Motor neuron (in vitro differentiated cells): ENCODE measurements around the gene IL15. TPM values are rescaled to one million over a fixed set of nuclear protein-coding genes. Genes with fewer than 3 reads are reported as not detected.
A peak's percentile ranks its signal among the peaks of the same experiment; 100 is the strongest.

Experiments
- ATAC-seq, 8 experiments: fragments of 200-7000 bp; cut with Tn5 transposase; replicated peaks in 6 of 8; 2 replicates each; pipeline ENCODE4 v1.8.0; 2021; ENCODE audit warnings: mild to moderate bottlenecking in 8 of 8, moderate library complexity in 8 of 8
- H3K27ac ChIP-seq, 2 donors: fragments of 250-450 bp; sonication (Bioruptor Pico); 2 replicates each; pipeline ENCODE4 v1.9.0; 2021; ENCODE audit warnings: antibody characterized with exemption in 2 of 2, mild to moderate bottlenecking in 2 of 2, moderate library complexity in 1 of 2
- H3K4me1 ChIP-seq, 2 donors: fragments of 250-450 bp; sonication (Bioruptor Pico); replicated peaks in 1 of 2; 2 replicates each; pipeline ENCODE4 v1.6.1; 2021; ENCODE audit warnings: antibody characterized with exemption in 2 of 2, mild to moderate bottlenecking in 2 of 2, moderate library complexity in 1 of 2
- H3K4me3 ChIP-seq, 5 donors: fragments of 250-450 bp; sonication (Bioruptor Pico); 2 replicates each; pipeline ENCODE4 v1.9.0; 2021; ENCODE audit warnings: antibody characterized with exemption in 5 of 5, mild to moderate bottlenecking in 5 of 5, moderate library complexity in 4 of 5
- WGBS, 10 experiments: fragments of 450-650 bp; shearing (Covaris generic); methylation state at CpG; one replicate each; pipeline ENCODE4 v1.0.0; 2022; 5-methylcytosine and 5-hydroxymethylcytosine counted together
- in situ Hi-C, 9 experiments: fragments of 400-800 bp; cut with MboI; loops; one replicate each; pipeline ENCODE4 v1.15.0; 2021; ENCODE audit warnings: low sequenced_read_pairs in 9 of 9, low pct_unique_long_range_greater_than_20kb in 2 of 9; ENCODE audit not compliant: unreplicated experiment in 9 of 9
- total RNA-seq, 8 experiments: library from RNA; unstranded; fragments of 300-600 nt; gene quantifications; 2 replicates each; pipeline versions ENCODE4 v1.2.3 to v1.2.4, GENCODE V29; 2022

The IL15 gene
- total RNA-seq, 8 experiments from 2014 or later = 0.16 to 3.3 (median 0.43) TPM

DNA sequence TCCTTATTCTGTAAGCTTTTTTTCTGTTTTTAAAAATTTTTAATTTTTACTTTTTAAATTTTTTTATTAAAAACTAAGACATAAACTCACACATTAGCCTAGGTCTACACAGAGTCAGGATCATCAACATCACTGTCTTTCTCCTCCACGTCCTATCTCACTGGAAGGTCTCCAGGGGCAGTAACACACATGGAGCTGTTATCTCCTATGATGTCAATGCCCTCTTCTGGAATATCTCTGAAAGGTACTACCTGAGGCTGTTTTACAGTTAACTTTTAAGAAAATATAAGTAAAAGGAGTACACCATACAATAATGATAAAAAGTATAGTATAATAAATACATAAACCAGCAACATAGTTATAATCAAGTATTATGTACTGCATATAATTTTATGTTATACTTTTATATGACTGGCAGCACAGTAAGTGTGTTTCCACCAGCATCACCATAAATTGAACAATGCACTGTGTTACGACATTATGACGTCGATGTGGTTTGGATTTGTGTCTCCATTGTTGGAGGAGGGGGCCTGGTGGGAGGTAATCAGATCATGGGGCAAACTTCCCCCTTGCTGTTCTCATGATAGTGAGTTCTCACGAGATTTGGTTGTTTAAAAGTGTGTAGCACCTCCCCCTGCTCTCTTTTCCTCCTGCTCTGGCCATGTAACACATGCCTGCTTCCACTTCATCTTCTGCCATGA lies 21.3 kb downstream of the IL15 start:
- no peak for ATAC-seq
- H3K4me1 ChIP-seq = no peaks in the 10 kb centered on the region
- no peak overlapping the region for H3K27ac ChIP-seq
- H3K4me3 ChIP-seq = no peak overlapping the region
- in situ Hi-C loops = no loop called here
- WGBS, 10 experiments = 16 to 100% (median 81%) methylated on average over 1 to 5 of the region's 5 CpGs; no CpG with 5 or more reads in 1 of the 10 experiments

DNA sequence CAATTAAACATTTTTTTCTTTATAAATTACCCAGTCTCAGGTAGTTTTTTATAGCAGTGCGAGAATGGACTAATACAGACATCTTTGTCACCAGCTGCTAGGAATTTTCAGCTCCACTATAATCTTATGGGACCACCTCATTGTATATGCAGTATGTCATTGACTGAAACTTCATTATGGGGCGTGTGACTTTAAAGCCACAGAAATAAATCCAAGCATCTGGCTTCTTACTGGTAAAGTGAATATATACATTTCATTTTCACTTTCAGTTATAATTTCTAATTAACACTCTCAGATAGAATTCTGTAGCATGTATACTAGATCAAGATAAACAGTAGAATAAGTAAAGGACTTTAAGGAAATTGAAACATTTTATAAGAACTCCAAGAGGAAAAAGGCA lies 21.9 kb downstream of the IL15 start:
- in situ Hi-C loops = no loop called here

DNA sequence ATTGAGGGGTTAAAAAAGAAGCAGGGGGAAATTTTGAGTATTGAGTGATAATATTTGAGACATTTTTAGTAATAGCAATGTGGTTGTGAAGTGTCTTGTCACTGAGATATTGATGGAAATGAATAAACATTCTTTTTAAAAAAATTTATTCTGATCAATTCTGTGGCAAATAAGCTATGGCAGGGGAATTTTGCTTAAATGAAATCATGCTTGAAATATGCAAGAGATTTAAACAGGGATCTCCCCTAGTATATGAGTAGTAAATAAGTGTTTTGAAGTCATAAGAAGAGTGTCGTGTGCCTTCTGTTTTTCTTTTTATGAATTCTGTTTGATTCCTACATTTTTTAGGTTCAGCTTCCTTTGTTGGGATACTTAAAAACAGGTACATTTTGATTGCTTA lies 23.2 kb downstream of the IL15 start:
- WGBS, 10 experiments = 63 to 100% (median 83%) methylated on average over 1 of the region's 1 CpG; no CpG with 5 or more reads in 1 of the 10 experiments
- no peak for ATAC-seq
- in situ Hi-C loops = no loop called here

More for the DNA sequence above, 21.9 kb downstream of the IL15 start:
- no peak for ATAC-seq
- no peak overlapping the region for H3K4me3 ChIP-seq
- no peak overlapping the region for H3K27ac ChIP-seq
- 64 to 100% (median 90%) methylated on average over 1 to 2 of the region's 2 CpGs; no CpG with 5 or more reads in 3 of the 10 experiments for WGBS, 10 experiments
- H3K4me1 ChIP-seq = no peaks in the 10 kb centered on the region

DNA sequence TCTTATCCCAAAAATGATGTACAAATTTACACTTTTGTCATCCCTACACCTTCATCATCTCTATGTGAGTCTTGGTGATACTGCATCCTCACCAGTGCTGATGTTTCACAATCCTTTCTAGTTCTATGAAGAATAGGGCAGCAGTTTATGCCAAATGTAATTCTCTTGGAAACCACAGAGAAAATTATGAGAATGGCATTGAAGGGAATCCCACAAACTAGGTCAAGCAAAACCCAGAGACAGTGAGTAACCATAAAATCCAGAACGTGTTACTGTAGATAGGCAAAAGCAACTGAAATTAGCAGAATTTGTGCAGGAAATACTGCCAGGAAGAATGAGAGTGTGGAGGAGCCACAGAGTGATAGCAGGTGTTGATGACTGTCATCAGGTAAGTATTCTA lies 24.5 kb downstream of the IL15 start:
- no peak overlapping the region for H3K4me3 ChIP-seq
- in situ Hi-C loops = no loop called here
- H3K27ac ChIP-seq = no peak overlapping the region
- ATAC-seq = no peak
- H3K4me1 ChIP-seq = no peaks in the 10 kb centered on the region
- 0 to 89% (median 50%) methylated on average over 1 of the region's 1 CpG; no CpG with 5 or more reads in 4 of the 10 experiments for WGBS, 10 experiments

More for the DNA sequence above, 23.2 kb downstream of the IL15 start:
- H3K4me1 ChIP-seq = no peaks in the 10 kb centered on the region
- no peak overlapping the region for H3K4me3 ChIP-seq
- no peak overlapping the region for H3K27ac ChIP-seq

DNA sequence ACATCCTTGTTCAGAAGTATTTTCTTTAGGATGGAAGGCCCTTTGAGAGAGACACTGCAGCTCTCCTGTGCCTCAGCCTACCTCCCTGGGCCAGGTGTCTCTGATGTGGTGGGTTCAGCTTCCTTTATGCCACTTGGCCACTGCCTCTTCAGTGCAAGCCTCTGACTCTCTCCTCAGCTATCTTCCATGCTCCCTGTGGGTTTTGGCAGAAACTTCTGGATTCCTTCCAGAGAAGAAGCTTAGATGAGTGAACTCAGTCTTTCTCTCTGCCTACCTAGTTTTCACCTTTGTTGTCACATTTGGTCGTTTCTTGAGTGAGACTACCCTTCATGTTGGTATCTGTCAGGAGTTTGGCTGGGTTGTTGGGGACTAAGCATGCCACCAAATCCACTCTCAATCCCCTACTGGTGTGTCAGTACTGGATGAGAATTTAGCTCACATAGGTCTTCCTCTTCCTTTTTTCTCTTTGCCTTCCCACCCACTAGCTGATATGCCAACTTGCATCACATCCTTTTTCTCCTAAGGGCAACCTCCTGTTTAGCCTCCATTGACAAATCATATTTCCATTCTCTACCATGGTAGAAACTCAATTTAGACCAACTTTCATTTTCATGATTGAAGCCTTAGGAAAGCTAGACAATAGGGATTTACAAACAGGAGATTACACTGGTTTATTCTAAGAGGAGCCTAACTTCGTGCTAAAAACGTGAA lies 32.0 kb downstream of the IL15 start:
- WGBS, 10 experiments = 29 to 100% (median 74%) methylated on average over 1 to 3 of the region's 3 CpGs
- Histone ChIP-seq H3K4me3 (no peak overlapping the region), H3K27ac (no peak overlapping the region), H3K4me1 (no peaks in the 10 kb centered on the region)
- in situ Hi-C loops = no loop called here
- ATAC-seq = no peak

DNA sequence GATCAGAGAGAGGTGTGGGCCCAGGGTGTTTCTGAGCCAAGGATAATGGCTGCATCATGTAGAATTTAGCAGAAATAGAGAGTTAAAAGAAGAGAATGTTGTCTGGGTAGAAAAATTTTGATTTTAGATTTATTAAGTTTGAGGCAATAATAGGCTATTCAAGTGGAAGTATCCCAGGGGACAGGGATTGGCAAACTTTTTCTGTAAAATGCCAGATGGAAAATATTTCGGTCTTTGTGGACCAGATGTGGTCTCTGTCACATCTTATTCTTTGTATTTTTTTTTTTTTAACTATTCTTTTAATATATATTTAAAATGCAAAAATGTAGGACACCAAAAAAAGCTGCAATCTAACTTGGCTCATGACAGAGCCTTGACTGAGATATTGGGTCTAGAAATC lies 33.1 kb downstream of the IL15 start:
- whole genome bisulfite sequencing, 10 experiments = 0 to 100% (median 60%) methylated on average over 1 of the region's 1 CpG; no CpG with 5 or more reads in 1 of the 10 experiments
- Histone ChIP-seq H3K4me3 (no peak overlapping the region), H3K4me1 (no peaks in the 10 kb centered on the region), H3K27ac (no peak overlapping the region)
- no peak for ATAC-seq
- in situ Hi-C loops = no loop called here

DNA sequence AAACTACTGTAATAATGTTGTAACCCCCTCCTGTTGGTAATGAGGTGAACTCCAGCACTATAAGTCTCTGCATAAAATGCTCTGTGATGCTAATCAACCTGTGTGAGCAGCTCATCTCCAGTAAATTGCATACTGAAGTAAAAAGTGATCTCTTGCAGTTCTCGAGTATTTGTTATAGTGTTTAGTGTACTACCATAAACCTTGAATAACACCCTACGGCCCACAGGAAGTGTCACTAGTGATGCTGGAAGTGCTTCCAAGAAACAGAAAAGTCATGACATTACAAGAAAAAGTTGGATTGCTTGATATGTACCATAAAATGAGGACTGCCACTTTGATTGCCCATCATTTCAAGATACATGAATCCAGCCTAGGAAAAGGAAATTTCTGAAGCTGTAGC lies 39.0 kb downstream of the IL15 start:
- H3K27ac ChIP-seq = no peak overlapping the region
- H3K4me3 ChIP-seq = no peak overlapping the region
- WGBS, 10 experiments = 40 to 100% (median 80%) methylated on average over 1 to 2 of the region's 2 CpGs; no CpG with 5 or more reads in 1 of the 10 experiments
- in situ Hi-C loops = loop anchor here in 1 of 9 experiments (25.0 kb wide), 1 partner anchor 313 kb away; no protein-coding TSS in a partner anchor
- no peak for ATAC-seq
- H3K4me1 ChIP-seq = no peaks in the 10 kb centered on the region

DNA sequence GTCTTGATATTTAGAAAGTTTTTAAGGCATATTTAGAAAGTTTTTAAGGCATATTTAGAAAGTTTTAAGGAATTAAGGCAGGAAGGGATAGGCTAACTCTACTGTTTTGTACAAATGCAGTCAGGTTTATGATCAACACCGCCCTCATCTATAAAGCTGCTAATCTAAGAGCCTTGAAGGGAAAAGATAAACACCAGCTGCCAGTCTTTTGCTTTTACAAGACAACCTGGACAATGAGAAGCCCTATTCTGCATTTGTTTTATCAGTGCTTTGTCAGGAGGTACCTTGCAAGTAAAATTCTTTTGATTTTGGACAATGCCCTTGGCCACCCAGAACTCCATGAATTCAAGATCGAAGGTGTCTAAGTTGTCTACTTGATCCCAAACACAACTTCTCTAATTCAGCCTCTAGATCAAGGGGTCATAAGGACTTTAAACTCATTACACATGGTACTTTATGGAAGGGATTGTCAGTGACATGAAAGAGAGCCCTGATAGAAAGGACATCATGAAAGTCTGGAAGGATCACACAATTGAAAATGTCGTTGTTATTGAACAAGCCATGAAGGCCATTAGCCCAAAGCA lies 39.8 kb downstream of the IL15 start:
- Histone ChIP-seq H3K27ac (no peak overlapping the region), H3K4me3 (no peak overlapping the region), H3K4me1 (no peaks in the 10 kb centered on the region)
- ATAC-seq = no peak
- WGBS, 10 experiments = 0 to 80% (median 49%) methylated on average over 1 to 3 of the region's 3 CpGs
- in situ Hi-C loops = loop anchor here in 1 of 9 experiments (25.0 kb wide), 1 partner anchor 314 kb away; no protein-coding TSS in a partner anchor

DNA sequence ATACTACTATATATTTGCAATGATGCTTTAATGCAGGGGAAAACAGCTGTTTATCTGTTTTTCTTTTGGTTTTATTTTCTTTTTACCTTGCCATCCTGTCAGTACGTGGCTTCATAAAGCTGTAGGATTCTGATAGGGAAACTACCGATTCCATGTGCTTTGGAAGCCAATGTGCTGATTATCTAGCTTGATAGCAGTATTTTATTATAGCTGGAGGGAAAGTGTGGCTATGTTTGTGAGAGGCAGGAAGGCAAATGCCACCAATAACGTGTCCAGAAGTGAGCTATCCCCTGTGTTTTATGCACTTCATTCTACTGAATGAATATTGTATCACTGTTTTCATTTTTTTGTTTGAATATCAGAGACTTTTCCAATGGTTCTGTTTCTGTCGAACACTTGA lies 43.7 kb downstream of the IL15 start:
- H3K4me1 ChIP-seq = no peaks in the 10 kb centered on the region
- 30 to 100% (median 88%) methylated on average over 1 to 4 of the region's 4 CpGs for WGBS, 10 experiments
- no peak overlapping the region for H3K4me3 ChIP-seq
- no peak overlapping the region for H3K27ac ChIP-seq
- ATAC-seq = no peak
- in situ Hi-C loops = loop anchor here in 1 of 9 experiments (25.0 kb wide), 1 partner anchor 318 kb away; no protein-coding TSS in a partner anchor

DNA sequence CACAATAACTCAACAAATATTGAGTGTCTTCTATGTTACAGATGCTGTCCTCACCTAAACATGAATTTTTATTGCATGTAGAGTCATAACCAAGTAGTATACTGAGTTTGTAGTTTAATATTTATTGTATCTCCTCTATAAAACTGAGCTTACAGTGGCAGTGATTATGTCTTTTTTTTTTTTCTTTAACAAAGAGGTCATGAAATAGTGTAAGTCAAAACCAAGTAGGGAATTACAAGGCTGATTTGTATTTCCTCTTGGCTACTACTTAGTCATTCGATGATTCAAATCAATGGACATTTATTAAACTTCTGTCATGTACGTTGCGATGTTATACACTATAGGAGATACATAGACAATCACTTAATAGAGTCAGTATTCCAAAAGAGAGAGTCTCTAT lies 48.4 kb downstream of the IL15 start:
- Histone ChIP-seq H3K27ac (no peak overlapping the region), H3K4me1 (no peaks in the 10 kb centered on the region), H3K4me3 (no peak overlapping the region)
- in situ Hi-C loops = loop anchor here in 1 of 9 experiments (25.0 kb wide), 1 partner anchor 322 kb away; no protein-coding TSS in a partner anchor
- 37 to 100% (median 85%) methylated on average over 1 to 3 of the region's 3 CpGs for WGBS, 10 experiments
- no peak for ATAC-seq

DNA sequence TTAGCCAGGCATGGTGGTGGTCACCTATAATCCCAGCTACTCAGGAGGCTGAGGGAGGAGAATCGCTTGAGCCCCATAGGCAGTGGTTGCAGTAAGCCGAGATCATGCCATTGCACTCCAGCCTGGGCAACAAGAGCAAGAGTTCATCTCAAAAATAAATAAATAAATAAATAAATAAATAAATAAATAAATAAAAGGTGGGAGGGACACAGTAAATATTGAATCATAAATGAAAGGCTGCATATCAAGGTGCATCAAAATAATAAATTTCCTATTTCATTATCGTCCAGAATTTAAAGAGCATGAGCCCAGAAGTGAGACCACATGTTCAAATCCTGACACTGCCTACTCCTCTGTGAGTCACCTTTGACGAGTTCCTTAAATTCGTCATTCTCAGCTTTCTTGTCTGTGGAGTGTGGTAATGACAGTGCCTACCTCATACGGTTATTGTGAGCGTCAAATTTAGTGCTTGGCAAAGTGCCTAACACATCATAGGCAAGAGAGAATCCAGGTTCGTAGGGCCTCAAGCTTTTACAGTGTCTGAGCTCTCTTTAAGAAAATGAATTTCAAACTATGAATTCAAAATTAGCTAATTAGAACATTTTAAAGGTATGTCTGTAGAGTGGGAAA lies 49.9 kb downstream of the IL15 start:
- 35 to 96% (median 83%) methylated on average over 4 to 8 of the region's 8 CpGs for WGBS, 10 experiments
- no peak overlapping the region for H3K27ac ChIP-seq
- H3K4me3 ChIP-seq = no peak overlapping the region
- peak in 2 of 8 experiments; percentile 38 to 65 for ATAC-seq
- in situ Hi-C loops = loop anchor here in 1 of 9 experiments (25.0 kb wide), 1 partner anchor 324 kb away; no protein-coding TSS in a partner anchor
- no peaks in the 10 kb centered on the region for H3K4me1 ChIP-seq

DNA sequence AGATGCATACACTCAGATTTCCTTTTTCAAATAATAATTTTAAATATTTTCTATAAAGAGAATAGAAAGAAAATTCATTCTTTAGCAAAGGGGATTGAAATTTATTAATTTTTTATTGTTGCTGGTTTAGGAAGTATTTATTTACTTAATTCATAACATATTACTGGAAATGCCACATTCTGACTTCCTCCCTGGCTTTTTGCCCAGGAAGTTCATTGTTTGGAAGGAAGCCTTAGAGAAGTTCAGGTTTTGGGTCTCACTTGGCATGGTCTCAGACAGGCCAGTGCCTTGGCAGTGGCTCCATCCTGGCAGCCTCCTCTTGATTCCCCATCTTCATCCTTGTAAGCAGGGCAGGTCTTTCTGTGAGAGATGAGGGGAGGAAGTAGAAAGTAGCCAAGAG lies 50.5 kb downstream of the IL15 start:
- Histone ChIP-seq H3K4me1 (no peaks in the 10 kb centered on the region), H3K4me3 (no peak overlapping the region), H3K27ac (no peak overlapping the region)
- in situ Hi-C loops = loop anchor here in 1 of 9 experiments (25.0 kb wide), 1 partner anchor 325 kb away; no protein-coding TSS in a partner anchor
- no peak for ATAC-seq
